PC-9 (cell line): ENCODE measurements around the gene RALGAPA2.

Experiments
- EZH2 ChIP-seq: fragments of 200-600 bp; sonication (generic); IDR thresholded peaks from 2 replicates; pipeline ENCODE4 v1.8.0; 2017; ENCODE audit warnings: antibody characterized with exemption, low read depth
- TF ChIP-seq, protein P1 (sequence below): fragments of 200-600 bp; sonication (generic); conservative IDR thresholded peaks from 2 replicates; pipeline ENCODE4 v1.6.1; 2017; ENCODE audit warnings: mixed run types, antibody characterized with exemption, mild to moderate bottlenecking, moderate library complexity

DNA sequence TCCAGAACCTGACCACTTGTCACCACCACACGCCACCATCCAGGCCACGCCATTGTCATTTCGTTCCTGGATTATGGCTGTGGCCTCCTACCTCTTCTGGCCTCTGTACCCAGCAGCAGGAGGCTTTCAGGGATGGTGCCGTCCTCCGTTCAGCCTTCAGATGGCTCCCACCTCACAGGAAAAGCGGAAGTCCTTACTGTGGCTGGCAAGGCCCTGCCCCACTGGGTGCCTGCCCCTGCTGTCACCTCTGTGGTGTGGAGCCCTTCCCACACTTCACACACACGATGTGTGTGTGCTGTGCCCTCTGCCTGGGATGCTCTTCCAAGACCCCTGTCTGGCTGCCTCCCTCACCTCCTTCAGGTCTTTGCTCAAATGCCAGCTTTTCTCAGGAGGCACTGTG is 275.1 kb downstream of the RALGAPA2 start:
- TF ChIP-seq, protein P1, sequence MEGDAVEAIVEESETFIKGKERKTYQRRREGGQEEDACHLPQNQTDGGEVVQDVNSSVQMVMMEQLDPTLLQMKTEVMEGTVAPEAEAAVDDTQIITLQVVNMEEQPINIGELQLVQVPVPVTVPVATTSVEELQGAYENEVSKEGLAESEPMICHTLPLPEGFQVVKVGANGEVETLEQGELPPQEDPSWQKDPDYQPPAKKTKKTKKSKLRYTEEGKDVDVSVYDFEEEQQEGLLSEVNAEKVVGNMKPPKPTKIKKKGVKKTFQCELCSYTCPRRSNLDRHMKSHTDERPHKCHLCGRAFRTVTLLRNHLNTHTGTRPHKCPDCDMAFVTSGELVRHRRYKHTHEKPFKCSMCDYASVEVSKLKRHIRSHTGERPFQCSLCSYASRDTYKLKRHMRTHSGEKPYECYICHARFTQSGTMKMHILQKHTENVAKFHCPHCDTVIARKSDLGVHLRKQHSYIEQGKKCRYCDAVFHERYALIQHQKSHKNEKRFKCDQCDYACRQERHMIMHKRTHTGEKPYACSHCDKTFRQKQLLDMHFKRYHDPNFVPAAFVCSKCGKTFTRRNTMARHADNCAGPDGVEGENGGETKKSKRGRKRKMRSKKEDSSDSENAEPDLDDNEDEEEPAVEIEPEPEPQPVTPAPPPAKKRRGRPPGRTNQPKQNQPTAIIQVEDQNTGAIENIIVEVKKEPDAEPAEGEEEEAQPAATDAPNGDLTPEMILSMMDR: no peak
- no peak for TF ChIP-seq EZH2
